Erythroblast (primary cell): ENCODE results near the gene BCL2L13.

ENCODE experiments used
- GATA1 ChIP-seq: IDR thresholded peaks from 2 replicates; pipeline ENCODE4 v1.6.1; 2011; ENCODE audit warnings: low read depth, mild to moderate bottlenecking, control low read depth, low read length, moderate library complexity
- POLR2A ChIP-seq: IDR thresholded peaks from 2 replicates; pipeline ENCODE4 v1.6.1; 2011; ENCODE audit warnings: mild to moderate bottlenecking, low read length

- TF ChIP-seq POLR2A (no peak), GATA1 (no peak)
These were observed 133.8 kb downstream of the BCL2L13 start for GRCh38 chr22:17772249-17772957.
